HG03571 (cell line): ENCODE results near the gene TRIM28.
A peak's percentile ranks its signal among the peaks of the same experiment; 100 is the strongest.

Source experiments
- ATAC-seq: cut with Tn5 transposase; IDR thresholded peaks from one replicate; pipeline ENCODE4 v1.9.1; 2021; ENCODE audit not compliant: unreplicated experiment

TRIM28 gene

GRCh38 chr19:58559275-58560006, 15.6 kb downstream of the TRIM28 start:
- ATAC-seq = no peak

GRCh38 chr19:58560007-58560887, 16.4 kb downstream of the TRIM28 start:
- ATAC-seq = no peak

GRCh38 chr19:58560921-58561320, 17.1 kb downstream of the TRIM28 start:
- no peak for ATAC-seq

- no peak for ATAC-seq
Measured at GRCh38 chr19:58561373-58562121, 17.7 kb downstream of the TRIM28 start.

- ATAC-seq = no peak
Measured at GRCh38 chr19:58562122-58563033, 18.5 kb downstream of the TRIM28 start.

GRCh38 chr19:58563034-58563573, 19.2 kb downstream of the TRIM28 start:
- no peak for ATAC-seq

- ATAC-seq = no peak
Measured at GRCh38 chr19:58563823-58564222, 20.0 kb downstream of the TRIM28 start.

- no peak for ATAC-seq
Measured at GRCh38 chr19:58566989-58567388, 23.1 kb downstream of the TRIM28 start.

GRCh38 chr19:58568453-58569130, 24.7 kb downstream of the TRIM28 start:
- ATAC-seq = no peak

- ATAC-seq = no peak
Measured at GRCh38 chr19:58569191-58569942, 25.5 kb downstream of the TRIM28 start.

- no peak for ATAC-seq
Measured at GRCh38 chr19:58569943-58570670, 26.2 kb downstream of the TRIM28 start.

- ATAC-seq = no peak
Measured at GRCh38 chr19:58570770-58571574, 27.1 kb downstream of the TRIM28 start.

GRCh38 chr19:58571575-58571947, 27.7 kb downstream of the TRIM28 start:
- no peak for ATAC-seq

- no peak for ATAC-seq
Measured at GRCh38 chr19:58572026-58572817, 28.4 kb downstream of the TRIM28 start.

- peak; percentile 52 for ATAC-seq
Measured at GRCh38 chr19:58572818-58573657, 29.2 kb downstream of the TRIM28 start, which contains the start of gene MZF1. TSS of gene MZF1 (minus strand) at chr19:58573335. CDS start at chr19:58571389, 1,946 bp downstream.
